VCaP (cell line): ENCODE data around the gene AKR1C4.
"Not testable (repeated sequence)": the region's sequence is repeated elsewhere in the genome, so short reads cannot be mapped to it uniquely, and the experiment has no call there.

Experiments used
- H3K27ac ChIP-seq: fragments of 450-650 bp; 2 replicates; pipeline ENCODE4 v1.5.1; 2017
- TF ChIP-seq, protein P1 (sequence below): fragments of 450-650 bp; conservative IDR thresholded peaks from 2 replicates; pipeline ENCODE4 v1.5.1; 2017; ENCODE audit warnings: mild to moderate bottlenecking, moderate library complexity

Gene AKR1C4

GRCh38 chr10:5157501-5157900 is 39.1 kb upstream of the AKR1C4 start:
- TF ChIP-seq, protein P1, sequence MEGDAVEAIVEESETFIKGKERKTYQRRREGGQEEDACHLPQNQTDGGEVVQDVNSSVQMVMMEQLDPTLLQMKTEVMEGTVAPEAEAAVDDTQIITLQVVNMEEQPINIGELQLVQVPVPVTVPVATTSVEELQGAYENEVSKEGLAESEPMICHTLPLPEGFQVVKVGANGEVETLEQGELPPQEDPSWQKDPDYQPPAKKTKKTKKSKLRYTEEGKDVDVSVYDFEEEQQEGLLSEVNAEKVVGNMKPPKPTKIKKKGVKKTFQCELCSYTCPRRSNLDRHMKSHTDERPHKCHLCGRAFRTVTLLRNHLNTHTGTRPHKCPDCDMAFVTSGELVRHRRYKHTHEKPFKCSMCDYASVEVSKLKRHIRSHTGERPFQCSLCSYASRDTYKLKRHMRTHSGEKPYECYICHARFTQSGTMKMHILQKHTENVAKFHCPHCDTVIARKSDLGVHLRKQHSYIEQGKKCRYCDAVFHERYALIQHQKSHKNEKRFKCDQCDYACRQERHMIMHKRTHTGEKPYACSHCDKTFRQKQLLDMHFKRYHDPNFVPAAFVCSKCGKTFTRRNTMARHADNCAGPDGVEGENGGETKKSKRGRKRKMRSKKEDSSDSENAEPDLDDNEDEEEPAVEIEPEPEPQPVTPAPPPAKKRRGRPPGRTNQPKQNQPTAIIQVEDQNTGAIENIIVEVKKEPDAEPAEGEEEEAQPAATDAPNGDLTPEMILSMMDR: no peak

GRCh38 chr10:5159126-5159525 is 37.5 kb upstream of the AKR1C4 start:
- TF ChIP-seq, protein P1: no peak
- H3K27ac ChIP-seq: no peak overlapping the region

More at GRCh38 chr10:5157501-5157900, 39.1 kb upstream of the AKR1C4 start:
- no peak overlapping the region for H3K27ac ChIP-seq

GRCh38 chr10:5163487-5163886 is 33.1 kb upstream of the AKR1C4 start:
- no peak overlapping the region for H3K27ac ChIP-seq

GRCh38 chr10:5165738-5166137 is 30.9 kb upstream of the AKR1C4 start:
- TF ChIP-seq, protein P1: no peak
- no peak overlapping the region for H3K27ac ChIP-seq

More at GRCh38 chr10:5163487-5163886, 33.1 kb upstream of the AKR1C4 start:
- TF ChIP-seq, protein P1: no peak

DNA sequence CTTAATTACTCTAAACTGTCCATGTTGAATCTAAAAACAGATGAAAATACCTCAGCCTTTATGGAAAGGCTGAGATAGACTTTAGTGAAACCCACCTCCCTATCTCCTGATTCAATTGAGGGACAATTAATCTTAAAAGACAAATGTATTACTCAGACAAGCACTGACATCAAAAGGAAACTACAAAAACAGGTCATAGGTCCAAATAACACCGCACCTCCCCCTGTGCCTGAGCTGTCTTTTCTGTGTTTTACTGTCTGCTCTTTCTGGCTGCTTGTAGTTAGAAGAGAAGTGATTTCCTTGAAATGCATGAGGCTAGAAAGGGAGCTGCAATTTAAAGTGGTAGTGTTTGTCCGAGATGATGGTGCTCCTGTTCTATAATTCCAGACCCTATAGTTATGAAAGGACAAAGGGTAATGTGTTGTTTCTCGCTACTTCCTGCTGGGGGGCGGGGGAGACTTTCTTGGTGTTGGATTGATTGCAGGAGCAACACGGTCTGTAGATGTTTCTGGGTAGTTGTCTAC is 27.7 kb upstream of the AKR1C4 start:
- TF ChIP-seq, protein P1: no peak
- H3K27ac ChIP-seq: no peak overlapping the region

DNA sequence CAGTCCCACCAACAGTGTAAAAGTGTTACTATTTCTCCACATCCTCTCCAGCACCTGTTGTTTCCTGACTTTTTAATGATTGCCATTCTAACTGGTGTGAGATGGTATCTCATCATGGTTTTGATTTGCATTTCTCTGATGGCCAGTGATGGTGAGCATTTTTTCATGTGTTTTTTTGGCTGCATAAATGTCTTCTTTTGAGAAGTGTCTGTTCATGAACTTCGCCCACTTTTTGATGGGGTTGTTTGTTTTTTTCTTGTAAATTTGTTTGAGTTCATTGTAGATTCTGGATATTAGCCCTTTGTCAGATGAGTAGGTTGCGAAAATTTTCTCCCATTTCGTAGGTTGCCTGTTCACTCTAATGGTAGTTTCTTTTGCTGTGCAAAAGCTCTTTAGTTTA is 21.1 kb upstream of the AKR1C4 start:
- H3K27ac ChIP-seq: not testable (repeated sequence)

GRCh38 chr10:5180503-5180902 is 16.1 kb upstream of the AKR1C4 start:
- not testable (repeated sequence) for H3K27ac ChIP-seq

DNA sequence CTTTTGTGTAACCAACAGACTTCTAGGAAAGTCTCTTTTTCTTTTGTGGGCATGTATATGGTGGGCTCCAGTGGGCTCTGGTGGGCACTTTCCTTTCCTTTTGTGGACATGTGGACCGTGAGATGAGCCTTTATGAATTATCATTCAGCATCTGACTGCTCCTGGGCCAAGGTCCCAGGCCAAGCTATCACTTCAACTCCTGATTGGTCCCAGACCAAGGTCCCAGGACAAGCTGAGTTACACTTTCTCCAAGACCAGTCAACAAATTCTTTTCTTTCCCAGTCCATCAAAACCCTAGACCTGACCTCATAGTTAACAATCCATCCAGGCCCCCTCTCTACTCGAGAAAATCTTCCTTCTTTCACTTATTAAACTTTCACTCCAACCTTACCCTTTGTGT is 12.7 kb upstream of the AKR1C4 start:
- no peak overlapping the region for H3K27ac ChIP-seq
- TF ChIP-seq, protein P1: no peak
